Measurements from ENCODE around the gene IZUMO4. TPM values are rescaled to one million over a fixed set of nuclear protein-coding genes. Genes with fewer than 3 reads are reported as not detected.

Gene IZUMO4
- total RNA-seq, 1 experiment from 2014 or later, result 285 TPM

- H3K9me3 ChIP-seq (ENCODE audit: low read length), result no peaks in the 10 kb centered on the region
- no peak overlapping the region for H2AFZ ChIP-seq (ENCODE audit: low read length)
- H3K79me2 ChIP-seq (ENCODE audit: low read length), result no peaks in the 10 kb centered on the region
- H3K4me2 ChIP-seq (ENCODE audit: low read depth, low read length, poor library complexity, severe bottlenecking), result peak overlapping the region; percentile 62
- peak overlapping the region; percentile 50 for H3K9ac ChIP-seq (ENCODE audit: low read length)
- H3K9me2 ChIP-seq (replicated peaks; ENCODE audit: insufficient read depth, low read length), result no peaks in the 10 kb centered on the region
- H4K20me1 ChIP-seq (ENCODE audit: insufficient read depth, low read depth, low read length), result no peaks in the 10 kb centered on the region
- H3K36me3 ChIP-seq (ENCODE audit: insufficient read depth, low read length), result no peaks in the 10 kb centered on the region
- peaks cover 63% of the 10 kb centered on the region for H3K4me1 ChIP-seq (ENCODE audit: low read length)
- H3K4me3 ChIP-seq (ENCODE audit: low read length), result no peak overlapping the region
- H3K27ac ChIP-seq (ENCODE audit: low read length), result peak overlapping the region; percentile 93
- H3K27me3 ChIP-seq (ENCODE audit: low read length), result no peaks in the 10 kb centered on the region
- peak; percentile 76 for DNase-seq
Measured at GRCh38 chr19:2063824-2064223, 32.9 kb upstream of the IZUMO4 start.

- H3K4me3 ChIP-seq (ENCODE audit: low read length), result peak overlapping the region; percentile 18; the same call in 1 of the 2 replicates
- H3K4me1 ChIP-seq (ENCODE audit: low read length), result peaks cover 61% of the 10 kb centered on the region
- DNase-seq, result peak; percentile 76
- H3K9me3 ChIP-seq (ENCODE audit: low read length), result no peaks in the 10 kb centered on the region
- H3K36me3 ChIP-seq (ENCODE audit: insufficient read depth, low read length), result no peaks in the 10 kb centered on the region
- H4K20me1 ChIP-seq (ENCODE audit: insufficient read depth, low read depth, low read length), result no peaks in the 10 kb centered on the region
- no peaks in the 10 kb centered on the region for H3K79me2 ChIP-seq (ENCODE audit: low read length)
- peak overlapping the region; percentile 58 for H3K9ac ChIP-seq (ENCODE audit: low read length)
- H2AFZ ChIP-seq (ENCODE audit: low read length), result peak overlapping the region; percentile 78; the same call in 1 of the 2 replicates
- peak overlapping the region; percentile 93 for H3K27ac ChIP-seq (ENCODE audit: low read length)
- H3K9me2 ChIP-seq (replicated peaks; ENCODE audit: insufficient read depth, low read length), result no peaks in the 10 kb centered on the region
- peak overlapping the region; percentile 62 for H3K4me2 ChIP-seq (ENCODE audit: low read depth, low read length, poor library complexity, severe bottlenecking)
- H3K27me3 ChIP-seq (ENCODE audit: low read length), result no peaks in the 10 kb centered on the region
Measured at GRCh38 chr19:2064395-2064787, 32.3 kb upstream of the IZUMO4 start.

- H3K9me3 ChIP-seq (ENCODE audit: low read length), result no peaks in the 10 kb centered on the region
- peaks cover 55% of the 10 kb centered on the region for H3K4me1 ChIP-seq (ENCODE audit: low read length)
- H3K27me3 ChIP-seq (ENCODE audit: low read length), result no peaks in the 10 kb centered on the region
- no peaks in the 10 kb centered on the region; the same call in 1 of the 2 replicates for H3K36me3 ChIP-seq (ENCODE audit: insufficient read depth, low read length)
- DNase-seq, result no peak
- H3K4me3 ChIP-seq (ENCODE audit: low read length), result peak overlapping the region; percentile 18; the same call in 1 of the 2 replicates
- peak overlapping the region; percentile 58 for H3K9ac ChIP-seq (ENCODE audit: low read length)
- H3K27ac ChIP-seq (ENCODE audit: low read length), result peak overlapping the region; percentile 93
- H4K20me1 ChIP-seq (ENCODE audit: insufficient read depth, low read depth, low read length), result no peaks in the 10 kb centered on the region
- H3K79me2 ChIP-seq (ENCODE audit: low read length), result no peaks in the 10 kb centered on the region
- no peaks in the 10 kb centered on the region for H3K9me2 ChIP-seq (replicated peaks; ENCODE audit: insufficient read depth, low read length)
- peak overlapping the region; percentile 62 for H3K4me2 ChIP-seq (ENCODE audit: low read depth, low read length, poor library complexity, severe bottlenecking)
- peak overlapping the region; percentile 78; the same call in 1 of the 2 replicates for H2AFZ ChIP-seq (ENCODE audit: low read length)
Measured at GRCh38 chr19:2064788-2065524, 31.8 kb upstream of the IZUMO4 start.

- Histone ChIP-seq H4K20me1 (ENCODE audit: insufficient read depth, low read depth, low read length) (no peaks in the 10 kb centered on the region), H3K79me2 (ENCODE audit: low read length) (no peaks in the 10 kb centered on the region), H3K27ac (ENCODE audit: low read length) (no peak overlapping the region), H3K9ac (ENCODE audit: low read length) (no peak overlapping the region), H3K9me2 (replicated peaks; ENCODE audit: insufficient read depth, low read length) (no peaks in the 10 kb centered on the region), H3K4me1 (ENCODE audit: low read length) (peaks cover 21% of the 10 kb centered on the region), H3K36me3 (ENCODE audit: insufficient read depth, low read length) (peaks cover 28% of the 10 kb centered on the region), H3K27me3 (ENCODE audit: low read length) (no peaks in the 10 kb centered on the region), H3K4me3 (ENCODE audit: low read length) (no peak overlapping the region), H3K4me2 (ENCODE audit: low read depth, low read length, poor library complexity, severe bottlenecking) (no peak overlapping the region), H2AFZ (ENCODE audit: low read length) (no peak overlapping the region), H3K9me3 (ENCODE audit: low read length) (no peaks in the 10 kb centered on the region)
- DNase-seq, result no peak
Measured at GRCh38 chr19:2070436-2070827, 26.3 kb upstream of the IZUMO4 start.

- no peaks in the 10 kb centered on the region for H3K9me2 ChIP-seq (replicated peaks; ENCODE audit: insufficient read depth, low read length)
- H3K9me3 ChIP-seq (ENCODE audit: low read length), result no peaks in the 10 kb centered on the region
- no peak overlapping the region for H3K9ac ChIP-seq (ENCODE audit: low read length)
- H3K79me2 ChIP-seq (ENCODE audit: low read length), result no peaks in the 10 kb centered on the region
- H4K20me1 ChIP-seq (ENCODE audit: insufficient read depth, low read depth, low read length), result no peaks in the 10 kb centered on the region
- no peaks in the 10 kb centered on the region for H3K27me3 ChIP-seq (ENCODE audit: low read length)
- no peak overlapping the region for H3K27ac ChIP-seq (ENCODE audit: low read length)
- H3K4me1 ChIP-seq (ENCODE audit: low read length), result peaks cover 24% of the 10 kb centered on the region
- H3K4me2 ChIP-seq (ENCODE audit: low read depth, low read length, poor library complexity, severe bottlenecking), result no peak overlapping the region
- no peak overlapping the region for H3K4me3 ChIP-seq (ENCODE audit: low read length)
- no peak overlapping the region for H2AFZ ChIP-seq (ENCODE audit: low read length)
- DNase-seq, result no peak
- H3K36me3 ChIP-seq (ENCODE audit: insufficient read depth, low read length), result peaks cover 31% of the 10 kb centered on the region
Measured at GRCh38 chr19:2070986-2071673, 25.6 kb upstream of the IZUMO4 start.

GRCh38 chr19:2072757-2073551 lies 23.8 kb upstream of the IZUMO4 start:
- Histone ChIP-seq H3K4me3 (ENCODE audit: low read length) (no peak overlapping the region), H3K9me3 (ENCODE audit: low read length) (no peaks in the 10 kb centered on the region), H3K9ac (ENCODE audit: low read length) (no peak overlapping the region), H4K20me1 (ENCODE audit: insufficient read depth, low read depth, low read length) (no peaks in the 10 kb centered on the region), H3K79me2 (ENCODE audit: low read length) (no peaks in the 10 kb centered on the region), H2AFZ (ENCODE audit: low read length) (no peak overlapping the region), H3K27me3 (ENCODE audit: low read length) (no peaks in the 10 kb centered on the region), H3K27ac (ENCODE audit: low read length) (no peak overlapping the region), H3K4me2 (ENCODE audit: low read depth, low read length, poor library complexity, severe bottlenecking) (no peak overlapping the region), H3K4me1 (ENCODE audit: low read length) (peaks cover 21% of the 10 kb centered on the region), H3K9me2 (replicated peaks; ENCODE audit: insufficient read depth, low read length) (no peaks in the 10 kb centered on the region), H3K36me3 (ENCODE audit: insufficient read depth, low read length) (peaks cover 45% of the 10 kb centered on the region)
- no peak for DNase-seq

GRCh38 chr19:2076526-2076944 lies 20.2 kb upstream of the IZUMO4 start:
- DNase-seq, result no peak
- Histone ChIP-seq H3K4me1 (ENCODE audit: low read length) (peaks cover 14% of the 10 kb centered on the region), H3K79me2 (ENCODE audit: low read length) (peaks cover 20% of the 10 kb centered on the region)

GRCh38 chr19:2077398-2077797 lies 19.3 kb upstream of the IZUMO4 start:
- H3K9me3 ChIP-seq (ENCODE audit: low read length), result no peaks in the 10 kb centered on the region
- H3K4me3 ChIP-seq (ENCODE audit: low read length), result no peak overlapping the region
- H3K4me1 ChIP-seq (ENCODE audit: low read length), result peaks cover 18% of the 10 kb centered on the region
- H3K9me2 ChIP-seq (replicated peaks; ENCODE audit: insufficient read depth, low read length), result no peaks in the 10 kb centered on the region
- no peak overlapping the region for H3K9ac ChIP-seq (ENCODE audit: low read length)
- H3K79me2 ChIP-seq (ENCODE audit: low read length), result peaks cover 28% of the 10 kb centered on the region
- no peak overlapping the region for H3K27ac ChIP-seq (ENCODE audit: low read length)
- H2AFZ ChIP-seq (ENCODE audit: low read length), result no peak overlapping the region
- H3K4me2 ChIP-seq (ENCODE audit: low read depth, low read length, poor library complexity, severe bottlenecking), result no peak overlapping the region
- H3K27me3 ChIP-seq (ENCODE audit: low read length), result no peaks in the 10 kb centered on the region
- no peak for DNase-seq
- H3K36me3 ChIP-seq (ENCODE audit: insufficient read depth, low read length), result peaks cover 67% of the 10 kb centered on the region
- H4K20me1 ChIP-seq (ENCODE audit: insufficient read depth, low read depth, low read length), result peaks cover 9% of the 10 kb centered on the region; the same call in 1 of the 2 replicates

More at GRCh38 chr19:2076526-2076944, 20.2 kb upstream of the IZUMO4 start:
- Histone ChIP-seq H3K9me3 (ENCODE audit: low read length) (no peaks in the 10 kb centered on the region), H3K27me3 (ENCODE audit: low read length) (no peaks in the 10 kb centered on the region), H3K4me3 (ENCODE audit: low read length) (no peak overlapping the region), H3K9ac (ENCODE audit: low read length) (no peak overlapping the region), H4K20me1 (ENCODE audit: insufficient read depth, low read depth, low read length) (peaks cover 9% of the 10 kb centered on the region; the same call in 1 of the 2 replicates), H2AFZ (ENCODE audit: low read length) (no peak overlapping the region), H3K9me2 (replicated peaks; ENCODE audit: insufficient read depth, low read length) (no peaks in the 10 kb centered on the region), H3K36me3 (ENCODE audit: insufficient read depth, low read length) (peaks cover 68% of the 10 kb centered on the region), H3K27ac (ENCODE audit: low read length) (no peak overlapping the region), H3K4me2 (ENCODE audit: low read depth, low read length, poor library complexity, severe bottlenecking) (no peak overlapping the region)

Data from Karpas-422 (cell line).